Mesothelial cell of epicardium (in vitro differentiated cells): ENCODE measurements around the gene PTPN20. TPM values are rescaled to one million over a fixed set of nuclear protein-coding genes. Genes with fewer than 3 reads are reported as not detected.

ENCODE experiments used
- DNase-seq, 2 experiments: peaks; one replicate each; pipeline ENCODE4 v3.0.0; 2021; ENCODE audit warnings: low spot score in 2 of 2; ENCODE audit not compliant: unreplicated experiment in 2 of 2
- H3K27ac Mint-ChIP-seq: 2 replicates; pipeline ENCODE4 v1.8.0; 2021; ENCODE audit warnings: mixed read lengths
- H3K27me3 Mint-ChIP-seq: 2 replicates; pipeline ENCODE4 v1.8.0; 2021; ENCODE audit warnings: low read depth, mixed read lengths
- H3K36me3 Mint-ChIP-seq: 2 replicates; pipeline ENCODE4 v1.8.0; 2021; ENCODE audit warnings: mixed read lengths
- H3K4me1 Mint-ChIP-seq: 2 replicates; pipeline ENCODE4 v1.8.0; 2021; ENCODE audit warnings: mixed read lengths
- H3K4me3 Mint-ChIP-seq: 2 replicates; pipeline ENCODE4 v1.8.0; 2021; ENCODE audit warnings: mild to moderate bottlenecking, moderate library complexity, mixed read lengths
- H3K9me3 Mint-ChIP-seq: 2 replicates; pipeline ENCODE4 v1.8.0; 2021; ENCODE audit warnings: mixed read lengths
- total RNA-seq: library from RNA; stranded (reverse); gene quantifications from 3 replicates; pipeline ENCODE4 v1.2.1, GENCODE V29; 2021
- TF ChIP-seq, protein P1 (sequence below): fragments of 200-600 bp; sonication (generic); IDR thresholded peaks from one replicate; pipeline ENCODE4 v1.5.0; 2021; ENCODE audit warnings: antibody characterized with exemption; ENCODE audit not compliant: unreplicated experiment

PTPN20 gene
- total RNA-seq, 1 donor from 2014 or later = not detected

DNA sequence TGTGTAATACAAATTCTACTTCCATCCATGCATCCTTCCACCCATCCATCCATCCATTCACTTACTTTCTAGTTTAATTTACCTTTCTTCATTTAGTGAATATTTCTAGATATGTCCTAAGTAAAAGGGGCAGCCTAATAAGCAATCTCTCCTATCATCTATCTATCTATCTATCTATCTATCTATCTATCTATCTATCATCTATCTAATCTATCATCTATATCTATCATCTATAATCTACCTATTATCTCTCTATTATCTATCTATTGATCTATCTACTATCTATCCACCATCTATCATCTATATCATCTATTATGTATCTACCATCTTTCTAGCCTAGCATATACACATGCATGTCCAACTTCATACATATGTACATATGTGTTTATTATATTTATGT is 104.2 kb downstream of the PTPN20 start:
- no peak for DNase-seq
- H3K27me3 Mint-ChIP-seq = peaks cover 12% of the 10 kb centered on the region
- TF ChIP-seq, protein P1, sequence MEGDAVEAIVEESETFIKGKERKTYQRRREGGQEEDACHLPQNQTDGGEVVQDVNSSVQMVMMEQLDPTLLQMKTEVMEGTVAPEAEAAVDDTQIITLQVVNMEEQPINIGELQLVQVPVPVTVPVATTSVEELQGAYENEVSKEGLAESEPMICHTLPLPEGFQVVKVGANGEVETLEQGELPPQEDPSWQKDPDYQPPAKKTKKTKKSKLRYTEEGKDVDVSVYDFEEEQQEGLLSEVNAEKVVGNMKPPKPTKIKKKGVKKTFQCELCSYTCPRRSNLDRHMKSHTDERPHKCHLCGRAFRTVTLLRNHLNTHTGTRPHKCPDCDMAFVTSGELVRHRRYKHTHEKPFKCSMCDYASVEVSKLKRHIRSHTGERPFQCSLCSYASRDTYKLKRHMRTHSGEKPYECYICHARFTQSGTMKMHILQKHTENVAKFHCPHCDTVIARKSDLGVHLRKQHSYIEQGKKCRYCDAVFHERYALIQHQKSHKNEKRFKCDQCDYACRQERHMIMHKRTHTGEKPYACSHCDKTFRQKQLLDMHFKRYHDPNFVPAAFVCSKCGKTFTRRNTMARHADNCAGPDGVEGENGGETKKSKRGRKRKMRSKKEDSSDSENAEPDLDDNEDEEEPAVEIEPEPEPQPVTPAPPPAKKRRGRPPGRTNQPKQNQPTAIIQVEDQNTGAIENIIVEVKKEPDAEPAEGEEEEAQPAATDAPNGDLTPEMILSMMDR = no peak
- no peaks in the 10 kb centered on the region for H3K4me1 Mint-ChIP-seq
- H3K36me3 Mint-ChIP-seq = no peaks in the 10 kb centered on the region
- no peaks in the 10 kb centered on the region for H3K9me3 Mint-ChIP-seq
- no peak overlapping the region for H3K4me3 Mint-ChIP-seq
- H3K27ac Mint-ChIP-seq = no peak overlapping the region

DNA sequence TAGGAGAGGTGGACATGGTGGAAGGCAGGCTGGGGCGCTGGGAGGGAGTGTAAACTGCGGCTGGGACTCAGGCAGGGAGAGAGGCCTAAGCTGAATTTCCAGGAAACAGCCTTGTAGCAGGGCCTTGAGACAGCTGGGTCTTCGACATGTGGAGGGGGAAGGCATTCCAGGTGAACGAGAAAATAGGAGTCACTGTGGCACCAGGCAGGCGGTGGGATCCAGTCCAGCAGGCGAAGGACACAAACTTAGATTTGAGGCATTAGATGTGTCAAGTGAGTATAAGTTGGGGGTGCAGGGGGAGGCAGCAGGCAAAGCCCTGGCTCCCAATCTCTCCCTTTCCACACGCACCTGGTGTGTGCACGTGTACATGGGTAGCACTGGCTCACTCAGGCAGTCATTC is 105.3 kb downstream of the PTPN20 start:
- H3K9me3 Mint-ChIP-seq = no peaks in the 10 kb centered on the region
- H3K4me1 Mint-ChIP-seq = no peaks in the 10 kb centered on the region
- H3K36me3 Mint-ChIP-seq = no peaks in the 10 kb centered on the region
- TF ChIP-seq, protein P1 = no peak
- H3K27me3 Mint-ChIP-seq = peaks cover 7% of the 10 kb centered on the region
- no peak overlapping the region for H3K4me3 Mint-ChIP-seq
- H3K27ac Mint-ChIP-seq = no peak overlapping the region
- DNase-seq = no peak

GRCh38 chr10:47018026-47018735 is 107.0 kb downstream of the PTPN20 start:
- Mint-ChIP-seq H3K4me3 (no peak overlapping the region), H3K4me1 (no peaks in the 10 kb centered on the region), H3K9me3 (no peaks in the 10 kb centered on the region), H3K36me3 (no peaks in the 10 kb centered on the region), H3K27me3 (no peaks in the 10 kb centered on the region), H3K27ac (no peak overlapping the region)
- no peak for DNase-seq
- TF ChIP-seq, protein P1 = no peak

DNA sequence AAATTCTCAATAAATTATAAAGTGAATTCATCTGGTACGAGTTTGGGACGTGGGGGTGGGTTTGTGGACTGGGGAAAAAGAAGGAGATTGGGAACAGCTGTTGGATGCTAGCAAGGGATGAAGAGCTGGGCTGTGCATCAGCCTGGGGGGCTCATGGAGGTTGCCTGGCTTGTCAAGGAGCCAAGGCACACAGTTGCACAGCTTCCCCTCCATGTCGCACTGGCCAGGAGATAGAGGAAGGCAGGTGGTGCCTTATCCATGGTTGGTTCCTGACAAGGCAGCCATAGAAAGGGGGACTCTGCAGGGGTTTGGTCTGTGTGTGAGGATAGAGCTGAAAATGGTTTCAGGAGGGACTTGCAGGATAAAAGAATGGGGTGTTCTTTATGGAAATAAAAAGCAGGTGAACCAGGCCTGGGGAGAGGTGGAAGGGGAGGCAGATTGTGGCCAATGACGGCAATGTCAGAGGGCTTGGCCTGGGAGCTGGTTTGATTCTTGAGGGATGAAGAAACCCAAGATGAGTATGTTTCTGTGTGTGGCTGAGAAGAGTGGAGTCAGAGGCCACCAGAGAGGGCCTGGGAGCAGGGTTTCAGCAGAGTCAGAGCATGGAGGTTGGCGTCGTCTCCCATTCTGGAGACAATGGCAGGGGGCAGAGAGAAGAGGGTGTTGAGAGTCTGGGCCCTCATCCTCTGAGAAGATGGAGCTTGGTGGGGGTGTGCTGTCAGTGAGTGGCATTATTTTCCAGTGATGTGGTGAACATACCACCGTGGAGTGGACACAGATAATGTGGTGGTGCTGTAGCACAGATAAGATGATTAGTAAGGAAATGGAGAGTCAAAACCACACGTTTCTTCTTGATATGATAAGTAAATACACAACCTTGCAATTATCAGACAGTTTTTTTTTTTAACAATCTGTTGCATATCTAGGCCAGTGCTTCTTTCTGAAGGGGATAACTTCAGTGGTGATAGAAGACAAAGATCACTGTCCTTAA is 108.2 kb downstream of the PTPN20 start:
- TF ChIP-seq, protein P1 = no peak
- Mint-ChIP-seq H3K36me3 (no peaks in the 10 kb centered on the region), H3K4me1 (no peaks in the 10 kb centered on the region), H3K27ac (no peak overlapping the region), H3K9me3 (no peaks in the 10 kb centered on the region), H3K27me3 (no peaks in the 10 kb centered on the region), H3K4me3 (no peak overlapping the region)
- no peak for DNase-seq

- Mint-ChIP-seq H3K9me3 (no peaks in the 10 kb centered on the region), H3K4me3 (no peak overlapping the region), H3K4me1 (no peaks in the 10 kb centered on the region), H3K27me3 (no peaks in the 10 kb centered on the region), H3K27ac (no peak overlapping the region), H3K36me3 (no peaks in the 10 kb centered on the region)
- DNase-seq = no peak
- TF ChIP-seq, protein P1 = no peak
Measured at GRCh38 chr10:47020471-47020870, 109.2 kb downstream of the PTPN20 start.
